HepG2 (cell line): ENCODE measurements around the gene SLCO3A1.

Experiments
- E2F5 ChIP-seq: sonication (generic); formaldehyde crosslinking; conservative IDR thresholded peaks from 2 replicates; pipeline ENCODE4 v1.4.0; 2020; ENCODE audit warnings: missing genetic modification reagents
- JUN ChIP-seq: sonication (generic); formaldehyde crosslinking; IDR thresholded peaks from 2 replicates; pipeline ENCODE4 v1.4.0; 2020; ENCODE audit warnings: mild to moderate bottlenecking, missing genetic modification reagents
- POLR2A ChIP-seq, 2 experiments: IDR thresholded peaks; 2 replicates each; pipeline ENCODE4 v1.6.1; 2011; ENCODE audit warnings: low read depth in 2 of 2, low read length in 2 of 2, mild to moderate bottlenecking in 1 of 2, moderate library complexity in 1 of 2; ENCODE audit not compliant: insufficient read depth in 1 of 2
- PTBP1 ChIP-seq: fragments of 200-400 bp; formaldehyde crosslinking; IDR thresholded peaks from 2 replicates; pipeline ENCODE4 v1.6.1; 2018; ENCODE audit warnings: low read length, low read depth; ENCODE audit not compliant: poor library complexity, severe bottlenecking
- ZNF274 ChIP-seq: sonication (generic); formaldehyde crosslinking; IDR thresholded peaks from 2 replicates; pipeline ENCODE4 v1.5.1; 2020; ENCODE audit warnings: mild to moderate bottlenecking, missing genetic modification reagents
- ZNF30 ChIP-seq: sonication (generic); formaldehyde crosslinking; IDR thresholded peaks from 2 replicates; pipeline ENCODE4 v1.5.0; 2020; ENCODE audit warnings: mild to moderate bottlenecking, missing genetic modification reagents
- ZNF329 ChIP-seq: sonication (generic); formaldehyde crosslinking; IDR thresholded peaks from 2 replicates; pipeline ENCODE4 v1.9.0; 2021; ENCODE audit warnings: low read depth, mild to moderate bottlenecking, missing genetic modification reagents
- ZNF513 ChIP-seq: sonication (generic); formaldehyde crosslinking; conservative IDR thresholded peaks from 2 replicates; pipeline ENCODE4 v1.5.0; 2020; ENCODE audit warnings: missing genetic modification reagents
- ZNF781 ChIP-seq: sonication (generic); formaldehyde crosslinking; IDR thresholded peaks from 2 replicates; pipeline ENCODE4 v1.5.1; 2020; ENCODE audit warnings: borderline replicate concordance, mild to moderate bottlenecking, missing genetic modification reagents; ENCODE audit errors: not compliant biosample characterization
- ZNF841 ChIP-seq: sonication (generic); formaldehyde crosslinking; IDR thresholded peaks from 2 replicates; pipeline ENCODE4 v1.8.1; 2023; ENCODE audit warnings: missing genetic modification reagents, borderline replicate concordance
- ZNF883 ChIP-seq: sonication (generic); formaldehyde crosslinking; IDR thresholded peaks from 2 replicates; pipeline ENCODE4 v1.5.1; 2020; ENCODE audit warnings: mild to moderate bottlenecking, missing genetic modification reagents; ENCODE audit errors: not compliant biosample characterization

GRCh38 chr15:91873138-91873536 lies 19.6 kb downstream of the SLCO3A1 start:
- TF ChIP-seq ZNF30 (no peak), ZNF329 (CRISPR knock-in tag) (no peak), E2F5 (no peak), ZNF841 (no peak), ZNF883 (CRISPR knock-in tag) (no peak), JUN (no peak), ZNF781 (CRISPR knock-in tag) (no peak), ZNF274 (CRISPR knock-in tag) (no peak), PTBP1 (no peak), ZNF513 (no peak), POLR2A (IDR thresholded peaks at IDR 0.05; ENCODE audit: insufficient read depth in 1 of 2, low read depth in 2 of 2, low read length in 2 of 2) (no peak)
